Astrocyte (in vitro differentiated cells and primary cell): Measurements from ENCODE around the gene CACNA1E. TPM values are rescaled to one million over a fixed set of nuclear protein-coding genes. Genes with fewer than 3 reads are reported as not detected.

Experiments
- DNase-seq: peaks from one replicate; pipeline ENCODE4 v3.0.0-alpha.2; 2010; ENCODE audit warnings: low read depth
- FAIRE-seq: peaks from 2 replicates; lab custom pipeline; 2011; peaks lifted over from hg19 to GRCh38; lab: Jason Lieb, UNC
- H2AFZ ChIP-seq: 2 replicates; pipeline ENCODE4 v1.6.0; 2012; ENCODE audit warnings: low read depth, low read length, inconsistent platforms
- H3K27ac ChIP-seq: 2 replicates; pipeline ENCODE4 v1.5.1; 2011; ENCODE audit warnings: low read depth, low read length, inconsistent platforms
- H3K27me3 ChIP-seq: 2 replicates; pipeline ENCODE4 v1.6.0; 2011; ENCODE audit warnings: low read length, inconsistent platforms; ENCODE audit not compliant: insufficient read depth
- H3K36me3 ChIP-seq: 2 replicates; pipeline ENCODE4 v1.5.1; 2011; ENCODE audit warnings: low read length, inconsistent platforms; ENCODE audit not compliant: insufficient read depth
- H3K4me1 ChIP-seq: 2 replicates; pipeline ENCODE4 v1.5.1; 2011; ENCODE audit warnings: low read length, inconsistent platforms; ENCODE audit not compliant: insufficient read depth
- H3K4me2 ChIP-seq: 2 replicates; pipeline ENCODE4 v1.6.0; 2012; ENCODE audit warnings: low read length, inconsistent platforms
- H3K4me3 ChIP-seq: 2 replicates; pipeline ENCODE4 v1.5.1; 2011; ENCODE audit warnings: low read depth, mild to moderate bottlenecking, low read length, inconsistent platforms; ENCODE audit not compliant: insufficient read depth
- H3K79me2 ChIP-seq: 2 replicates; pipeline ENCODE4 v1.6.0; 2012; ENCODE audit warnings: mild to moderate bottlenecking, low read length, inconsistent platforms; ENCODE audit not compliant: insufficient read depth
- H3K9ac ChIP-seq: 2 replicates; pipeline ENCODE4 v1.6.0; 2012; ENCODE audit warnings: mild to moderate bottlenecking, low read length, inconsistent platforms
- H3K9me3 ChIP-seq: 2 replicates; pipeline ENCODE4 v1.5.1; 2012; ENCODE audit warnings: low read depth, mild to moderate bottlenecking, low read length, inconsistent platforms; ENCODE audit not compliant: insufficient read depth
- H4K20me1 ChIP-seq: 2 replicates; pipeline ENCODE4 v1.6.0; 2012; ENCODE audit warnings: low read length, inconsistent platforms; ENCODE audit not compliant: insufficient read depth
- H3K27ac Mint-ChIP-seq: one replicate; pipeline ENCODE4 v1.8.0; 2021; ENCODE audit warnings: mild to moderate bottlenecking, mixed read lengths; ENCODE audit not compliant: unreplicated experiment
- H3K27me3 Mint-ChIP-seq: one replicate; pipeline ENCODE4 v1.8.0; 2021; ENCODE audit warnings: low read depth, mixed read lengths; ENCODE audit not compliant: unreplicated experiment
- H3K36me3 Mint-ChIP-seq: one replicate; pipeline ENCODE4 v1.8.0; 2021; ENCODE audit warnings: low read depth, mixed read lengths; ENCODE audit not compliant: unreplicated experiment
- H3K4me1 Mint-ChIP-seq: one replicate; pipeline ENCODE4 v1.8.0; 2021; ENCODE audit warnings: low read depth, mixed read lengths; ENCODE audit not compliant: unreplicated experiment
- H3K4me3 Mint-ChIP-seq: one replicate; pipeline ENCODE4 v1.8.0; 2021; ENCODE audit warnings: mild to moderate bottlenecking, moderate library complexity, mixed read lengths; ENCODE audit not compliant: unreplicated experiment
- H3K9me3 Mint-ChIP-seq: one replicate; pipeline ENCODE4 v1.8.0; 2021; ENCODE audit warnings: mild to moderate bottlenecking, mixed read lengths; ENCODE audit not compliant: unreplicated experiment
- EZH2 ChIP-seq: IDR thresholded peaks from 2 replicates; pipeline ENCODE4 v1.6.1; 2012; ENCODE audit warnings: mild to moderate bottlenecking, low read length, inconsistent platforms; ENCODE audit not compliant: insufficient read depth
- total RNA-seq: library from RNA; stranded (reverse); gene quantifications from 2 replicates; pipeline ENCODE4 v1.2.1, GENCODE V29; 2021
- TF ChIP-seq, protein P1 (sequence below): IDR thresholded peaks from 2 replicates; pipeline ENCODE4 v1.5.1; 2011; ENCODE audit warnings: low read depth, mild to moderate bottlenecking, inconsistent platforms, low read length, moderate library complexity; ENCODE audit not compliant: insufficient read depth

Gene CACNA1E
- total RNA-seq, 1 donor from 2014 or later: 0.07 TPM

DNA sequence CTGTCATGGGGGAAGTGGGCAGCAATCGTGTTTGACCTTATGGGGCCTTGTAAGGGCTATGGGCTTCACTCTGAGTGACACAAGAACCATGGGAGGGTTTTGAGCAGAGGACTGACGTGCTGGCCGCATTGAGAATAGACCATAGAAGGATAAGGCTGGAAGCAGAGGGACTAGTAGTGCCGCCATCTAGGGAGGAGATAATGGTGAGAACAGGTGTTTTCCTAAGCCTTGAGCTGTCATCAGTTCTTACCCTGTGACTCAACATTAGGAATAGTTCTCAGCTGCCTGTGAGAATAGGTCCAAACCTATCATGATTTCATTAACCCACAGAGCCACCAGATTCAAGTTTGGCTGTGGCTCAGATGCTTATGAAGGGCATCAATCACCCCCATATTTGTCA is 228.5 kb downstream of the CACNA1E start:
- FAIRE-seq (no peak), DNase-seq (no peak)
- Mint-ChIP-seq H3K4me1 (peaks cover 11% of the 10 kb centered on the region), H3K27ac (no peak overlapping the region), H3K36me3 (no peaks in the 10 kb centered on the region), H3K4me3 (no peak overlapping the region), H3K9me3 (peaks cover 4% of the 10 kb centered on the region), H3K27me3 (peaks cover 21% of the 10 kb centered on the region)
- Histone ChIP-seq H3K4me2 (no peak overlapping the region), H3K27me3 (no peaks in the 10 kb centered on the region), H3K9ac (no peak overlapping the region), H3K9me3 (peaks cover 2% of the 10 kb centered on the region), H3K27ac (no peak overlapping the region), H2AFZ (no peak overlapping the region), H4K20me1 (no peaks in the 10 kb centered on the region), H3K4me3 (no peak overlapping the region), H3K79me2 (no peaks in the 10 kb centered on the region), H3K36me3 (no peaks in the 10 kb centered on the region), H3K4me1 (peaks cover 7% of the 10 kb centered on the region)
- no peak for TF ChIP-seq EZH2
- TF ChIP-seq, protein P1, sequence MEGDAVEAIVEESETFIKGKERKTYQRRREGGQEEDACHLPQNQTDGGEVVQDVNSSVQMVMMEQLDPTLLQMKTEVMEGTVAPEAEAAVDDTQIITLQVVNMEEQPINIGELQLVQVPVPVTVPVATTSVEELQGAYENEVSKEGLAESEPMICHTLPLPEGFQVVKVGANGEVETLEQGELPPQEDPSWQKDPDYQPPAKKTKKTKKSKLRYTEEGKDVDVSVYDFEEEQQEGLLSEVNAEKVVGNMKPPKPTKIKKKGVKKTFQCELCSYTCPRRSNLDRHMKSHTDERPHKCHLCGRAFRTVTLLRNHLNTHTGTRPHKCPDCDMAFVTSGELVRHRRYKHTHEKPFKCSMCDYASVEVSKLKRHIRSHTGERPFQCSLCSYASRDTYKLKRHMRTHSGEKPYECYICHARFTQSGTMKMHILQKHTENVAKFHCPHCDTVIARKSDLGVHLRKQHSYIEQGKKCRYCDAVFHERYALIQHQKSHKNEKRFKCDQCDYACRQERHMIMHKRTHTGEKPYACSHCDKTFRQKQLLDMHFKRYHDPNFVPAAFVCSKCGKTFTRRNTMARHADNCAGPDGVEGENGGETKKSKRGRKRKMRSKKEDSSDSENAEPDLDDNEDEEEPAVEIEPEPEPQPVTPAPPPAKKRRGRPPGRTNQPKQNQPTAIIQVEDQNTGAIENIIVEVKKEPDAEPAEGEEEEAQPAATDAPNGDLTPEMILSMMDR: no peak

- no peaks in the 10 kb centered on the region for H3K36me3 Mint-ChIP-seq
- DNase-seq (no peak), FAIRE-seq (no peak)
- peaks cover 11% of the 10 kb centered on the region for H3K4me1 Mint-ChIP-seq
- no peak overlapping the region for H3K27ac Mint-ChIP-seq
- TF ChIP-seq, protein P1: no peak
- TF ChIP-seq EZH2: no peak
- no peaks in the 10 kb centered on the region for H3K27me3 ChIP-seq
- H4K20me1 ChIP-seq: no peaks in the 10 kb centered on the region
- no peak overlapping the region for H3K4me2 ChIP-seq
- no peaks in the 10 kb centered on the region for H3K79me2 ChIP-seq
- no peak overlapping the region for H3K9ac ChIP-seq
- H3K9me3 ChIP-seq: peaks cover 2% of the 10 kb centered on the region
- H3K27ac ChIP-seq: no peak overlapping the region
- peaks cover 4% of the 10 kb centered on the region for H3K9me3 Mint-ChIP-seq
- peaks cover 7% of the 10 kb centered on the region for H3K4me1 ChIP-seq
- H2AFZ ChIP-seq: no peak overlapping the region
- H3K4me3 ChIP-seq: no peak overlapping the region
- peaks cover 21% of the 10 kb centered on the region for H3K27me3 Mint-ChIP-seq
- H3K4me3 Mint-ChIP-seq: no peak overlapping the region
- no peaks in the 10 kb centered on the region for H3K36me3 ChIP-seq
These were observed 229.4 kb downstream of the CACNA1E start for GRCh38 chr1:181712711-181713110.

GRCh38 chr1:181714428-181714827 is 231.1 kb downstream of the CACNA1E start:
- peaks cover 13% of the 10 kb centered on the region for H3K27me3 Mint-ChIP-seq
- H3K9ac ChIP-seq: no peak overlapping the region
- H3K4me1 Mint-ChIP-seq: peaks cover 11% of the 10 kb centered on the region
- peak overlapping the region; percentile 1 for H3K4me2 ChIP-seq
- no peaks in the 10 kb centered on the region for H3K36me3 ChIP-seq
- no peak overlapping the region for H3K27ac ChIP-seq
- peaks cover 7% of the 10 kb centered on the region for H3K4me1 ChIP-seq
- H3K4me3 ChIP-seq: no peak overlapping the region
- no peak overlapping the region for H3K27ac Mint-ChIP-seq
- no peaks in the 10 kb centered on the region for H3K79me2 ChIP-seq
- H3K9me3 ChIP-seq: peaks cover 2% of the 10 kb centered on the region
- peaks cover 4% of the 10 kb centered on the region for H3K9me3 Mint-ChIP-seq
- DNase-seq (peak; percentile 24), FAIRE-seq (no peak)
- TF ChIP-seq EZH2: no peak
- TF ChIP-seq, protein P1: no peak
- H4K20me1 ChIP-seq: no peaks in the 10 kb centered on the region
- H3K27me3 ChIP-seq: no peaks in the 10 kb centered on the region
- no peaks in the 10 kb centered on the region for H3K36me3 Mint-ChIP-seq
- no peak overlapping the region for H3K4me3 Mint-ChIP-seq
- H2AFZ ChIP-seq: peak overlapping the region; percentile 18
